Mesodermal cell (in vitro differentiated cells): ENCODE results near the gene SUSD6.

ENCODE experiments used
- H3K27ac ChIP-seq: 2 replicates; pipeline ENCODE4 v1.7.0; 2013; ENCODE audit warnings: mild to moderate bottlenecking, low read depth, low read length, moderate library complexity; ENCODE audit not compliant: severe bottlenecking
- H3K36me3 ChIP-seq: 2 replicates; pipeline ENCODE4 v1.7.1; 2013; ENCODE audit warnings: mild to moderate bottlenecking, low read length, moderate library complexity; ENCODE audit not compliant: control insufficient read depth, insufficient read depth
- H3K4me1 ChIP-seq: one replicate; pipeline ENCODE4 v1.7.1; 2013; ENCODE audit warnings: mild to moderate bottlenecking, low read length; ENCODE audit not compliant: insufficient read depth, control insufficient read depth, poor library complexity, severe bottlenecking
- H3K4me3 ChIP-seq: 2 replicates; pipeline ENCODE4 v1.7.0; 2013; ENCODE audit warnings: low read length, control low read depth, mild to moderate bottlenecking; ENCODE audit not compliant: insufficient read depth, poor library complexity, severe bottlenecking; ENCODE audit errors: extremely low read depth
- H3K9me3 ChIP-seq: 2 replicates; pipeline ENCODE4 v1.7.1; 2013; ENCODE audit warnings: mild to moderate bottlenecking, low read length, moderate library complexity; ENCODE audit not compliant: control insufficient read depth
- WGBS, 2 experiments: methylation state at CpG; one replicate each; pipeline ENCODE4 v1.1.5; 2013; ENCODE audit warnings: missing lambda C conversion rate in 2 of 2; ENCODE audit not compliant: insufficient coverage in 2 of 2; 5-methylcytosine and 5-hydroxymethylcytosine counted together

The SUSD6 gene

GRCh38 chr14:69664865-69665526, 53.6 kb downstream of the SUSD6 start:
- no peak overlapping the region for H3K27ac ChIP-seq
- H3K4me1 ChIP-seq = peaks cover 8% of the 10 kb centered on the region
- H3K36me3 ChIP-seq = peaks cover 13% of the 10 kb centered on the region
- H3K9me3 ChIP-seq = no peaks in the 10 kb centered on the region
- H3K4me3 ChIP-seq = no peak overlapping the region
- WGBS, 2 experiments = 93 to 95% methylated on average over 3 to 5 of the region's 7 CpGs

- Histone ChIP-seq H3K27ac (no peak overlapping the region), H3K4me3 (no peak overlapping the region)
- WGBS, 2 experiments = 100% methylated on average over 1 of the region's 1 CpG; no CpG with 5 or more reads in 1 of the 2 experiments
Measured at GRCh38 chr14:69665631-69666030, 54.2 kb downstream of the SUSD6 start.

DNA sequence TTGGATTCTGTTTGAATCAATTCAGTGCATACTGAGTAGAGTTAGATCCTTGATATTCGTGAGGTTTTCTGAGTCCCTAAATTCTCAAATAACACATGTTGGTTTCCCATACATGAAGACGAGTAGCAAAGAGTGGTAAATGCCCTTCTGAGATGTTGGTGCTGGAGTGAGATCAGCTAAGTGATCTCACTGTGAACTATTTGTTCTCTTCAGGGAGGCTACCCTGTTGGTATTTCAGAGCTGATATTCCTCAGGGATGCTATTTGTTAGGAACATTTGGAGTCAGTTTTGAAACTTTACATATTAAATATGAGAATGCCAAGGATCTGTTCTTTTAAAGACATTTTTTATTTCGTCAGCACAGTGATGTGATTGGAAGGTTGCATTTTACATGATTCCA, 54.7 kb downstream of the SUSD6 start:
- Histone ChIP-seq H3K36me3 (peaks cover 7% of the 10 kb centered on the region), H3K9me3 (no peaks in the 10 kb centered on the region), H3K4me1 (peaks cover 4% of the 10 kb centered on the region), H3K27ac (no peak overlapping the region), H3K4me3 (no peak overlapping the region)
- 33% methylated on average over 1 of the region's 3 CpGs; no CpG with 5 or more reads in 1 of the 2 experiments for WGBS, 2 experiments

More at GRCh38 chr14:69665631-69666030, 54.2 kb downstream of the SUSD6 start:
- Histone ChIP-seq H3K4me1 (peaks cover 8% of the 10 kb centered on the region), H3K36me3 (peaks cover 8% of the 10 kb centered on the region), H3K9me3 (no peaks in the 10 kb centered on the region)

DNA sequence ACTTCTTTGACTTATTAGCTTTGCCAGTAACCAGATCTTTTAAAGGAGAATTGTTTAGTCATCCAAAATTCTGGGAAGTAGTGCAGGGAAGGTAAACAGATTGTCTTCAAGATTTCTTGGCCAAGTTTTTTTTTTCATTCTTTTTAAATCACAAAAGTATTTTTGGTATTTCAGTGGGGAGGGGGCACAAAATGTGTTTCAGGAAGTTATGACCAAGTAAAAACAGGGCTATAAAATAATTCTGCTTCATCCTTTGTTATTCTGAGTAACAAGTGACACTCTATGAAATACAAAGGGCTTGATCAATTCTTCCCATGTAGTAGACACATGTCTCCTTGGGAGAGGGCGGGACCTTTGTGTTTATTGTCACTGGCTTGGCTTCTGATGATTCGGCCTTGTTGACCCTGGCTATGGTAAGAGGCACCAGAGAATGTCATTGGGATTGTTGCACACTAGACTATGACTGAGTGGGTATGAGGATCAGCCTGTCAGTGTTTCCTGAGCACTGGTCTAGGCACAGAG, 55.4 kb downstream of the SUSD6 start:
- H3K27ac ChIP-seq = no peak overlapping the region
- WGBS, 2 experiments = 100% methylated on average over 2 of the region's 2 CpGs; no CpG with 5 or more reads in 1 of the 2 experiments

DNA sequence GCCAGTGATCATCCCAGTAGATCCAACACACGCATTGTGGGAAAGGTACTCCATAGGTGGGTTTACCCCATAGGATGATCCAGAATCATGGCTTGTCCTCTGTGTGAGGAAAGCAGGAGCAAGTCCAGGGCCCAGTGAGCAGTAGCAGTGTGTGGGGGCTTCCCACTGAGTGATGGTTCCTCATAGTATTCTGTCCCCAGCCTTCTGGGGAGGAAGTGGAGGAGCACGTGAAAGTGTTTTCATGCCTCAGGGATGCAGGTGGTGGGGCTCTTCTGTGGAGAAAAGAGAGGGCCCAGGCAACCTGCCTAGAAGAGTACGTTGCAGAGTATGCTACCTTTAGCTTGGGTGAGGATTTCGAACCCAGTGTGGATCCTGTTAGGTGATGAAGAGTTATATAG, 56.5 kb downstream of the SUSD6 start:
- peaks cover 2% of the 10 kb centered on the region for H3K36me3 ChIP-seq
- no peaks in the 10 kb centered on the region for H3K4me1 ChIP-seq
- H3K27ac ChIP-seq = no peak overlapping the region
- 88 to 93% methylated on average over 3 to 4 of the region's 4 CpGs for WGBS, 2 experiments
- H3K9me3 ChIP-seq = no peaks in the 10 kb centered on the region
- H3K4me3 ChIP-seq = no peak overlapping the region

More for the DNA sequence above, 55.4 kb downstream of the SUSD6 start:
- Histone ChIP-seq H3K4me3 (no peak overlapping the region), H3K9me3 (no peaks in the 10 kb centered on the region), H3K4me1 (no peaks in the 10 kb centered on the region), H3K36me3 (peaks cover 2% of the 10 kb centered on the region)

- peaks cover 2% of the 10 kb centered on the region for H3K36me3 ChIP-seq
- 91 to 100% methylated on average over 1 to 2 of the region's 2 CpGs for WGBS, 2 experiments
- H3K4me1 ChIP-seq = no peaks in the 10 kb centered on the region
- H3K9me3 ChIP-seq = no peaks in the 10 kb centered on the region
- H3K4me3 ChIP-seq = no peak overlapping the region
- no peak overlapping the region for H3K27ac ChIP-seq
Measured at GRCh38 chr14:69669375-69669774, 58.0 kb downstream of the SUSD6 start.

DNA sequence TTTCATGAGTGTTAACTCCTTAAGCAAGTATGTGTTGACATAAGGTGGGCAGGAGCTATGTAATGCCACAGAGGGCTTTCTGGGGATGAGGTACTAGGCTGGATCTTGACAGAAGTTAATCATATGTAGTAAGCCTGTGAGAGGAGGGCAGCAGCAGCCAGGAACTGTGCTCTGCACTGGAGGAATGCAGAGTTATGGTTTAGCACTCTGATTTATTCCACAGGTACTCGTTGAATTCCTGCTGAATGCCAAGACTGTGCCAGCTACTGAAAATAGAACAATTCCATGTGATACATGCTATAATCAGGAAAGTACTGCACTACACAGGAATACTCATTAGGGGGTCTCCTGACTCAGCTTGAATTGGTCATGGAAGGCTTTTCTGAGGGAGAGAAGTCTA, 58.7 kb downstream of the SUSD6 start:
- Histone ChIP-seq H3K36me3 (peaks cover 2% of the 10 kb centered on the region), H3K4me3 (no peak overlapping the region), H3K27ac (no peak overlapping the region), H3K4me1 (no peaks in the 10 kb centered on the region), H3K9me3 (no peaks in the 10 kb centered on the region)
- 100% methylated on average over 1 of the region's 1 CpG; no CpG with 5 or more reads in 1 of the 2 experiments for WGBS, 2 experiments

DNA sequence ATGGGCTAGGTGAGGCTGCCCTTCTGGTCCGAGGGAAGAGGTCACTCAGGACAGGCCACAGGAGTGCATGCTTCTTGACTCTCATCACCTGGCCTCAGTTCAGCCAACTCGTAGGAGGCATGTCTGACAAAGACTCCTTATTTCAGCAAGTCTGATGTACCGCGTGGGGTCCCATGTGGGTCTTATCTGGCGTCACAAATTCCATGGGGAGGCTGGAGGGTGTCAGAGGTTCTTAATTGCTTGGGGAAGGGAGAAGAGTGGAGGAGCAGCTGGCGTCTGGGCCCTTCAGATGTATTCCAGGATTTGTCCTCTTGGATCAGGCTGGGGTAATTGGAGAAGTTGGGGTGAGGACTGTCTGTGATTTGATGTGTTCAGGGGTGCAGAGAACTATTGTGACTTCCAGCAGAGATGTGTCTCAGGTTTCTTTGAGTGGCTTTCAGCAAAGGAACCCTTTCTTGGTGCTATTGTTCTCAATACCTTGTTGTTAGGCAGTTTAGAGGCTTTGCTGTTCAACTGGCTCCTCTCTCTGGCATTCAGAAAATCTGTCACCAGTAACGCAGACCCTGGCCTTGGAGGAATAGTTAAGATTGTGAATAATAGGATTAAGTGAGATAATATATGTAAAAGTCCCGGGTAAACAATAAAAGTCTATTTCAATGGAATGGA, 60.1 kb downstream of the SUSD6 start:
- Histone ChIP-seq H3K36me3 (peaks cover 2% of the 10 kb centered on the region), H3K4me3 (no peak overlapping the region), H3K4me1 (no peaks in the 10 kb centered on the region), H3K27ac (no peak overlapping the region), H3K9me3 (no peaks in the 10 kb centered on the region)
- 80 to 83% methylated on average over 5 to 7 of the region's 8 CpGs for WGBS, 2 experiments

DNA sequence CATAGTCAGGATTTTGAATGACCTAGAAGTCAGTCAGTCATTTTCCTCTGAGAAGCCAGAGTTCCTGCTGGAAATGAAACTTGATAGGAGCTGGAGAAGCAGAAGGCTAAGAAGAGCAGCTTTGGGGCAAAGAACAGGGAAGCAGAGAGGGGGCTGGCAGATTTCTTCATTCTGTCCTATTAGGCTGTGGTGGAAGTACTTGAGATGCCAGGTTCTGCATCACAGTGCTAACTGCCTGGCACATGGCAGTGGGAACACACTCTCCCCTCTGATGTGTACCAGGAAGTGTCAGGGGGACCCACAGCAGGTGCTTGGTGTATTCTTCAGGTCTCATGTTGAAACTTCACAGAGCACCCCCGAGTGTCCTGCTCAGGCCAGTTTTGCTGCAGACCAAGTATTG, 61.0 kb downstream of the SUSD6 start:
- Histone ChIP-seq H3K36me3 (peaks cover 2% of the 10 kb centered on the region), H3K4me3 (no peak overlapping the region), H3K27ac (no peak overlapping the region), H3K9me3 (no peaks in the 10 kb centered on the region), H3K4me1 (no peaks in the 10 kb centered on the region)
- WGBS, 2 experiments = 85 to 86% methylated on average over 1 of the region's 1 CpG

DNA sequence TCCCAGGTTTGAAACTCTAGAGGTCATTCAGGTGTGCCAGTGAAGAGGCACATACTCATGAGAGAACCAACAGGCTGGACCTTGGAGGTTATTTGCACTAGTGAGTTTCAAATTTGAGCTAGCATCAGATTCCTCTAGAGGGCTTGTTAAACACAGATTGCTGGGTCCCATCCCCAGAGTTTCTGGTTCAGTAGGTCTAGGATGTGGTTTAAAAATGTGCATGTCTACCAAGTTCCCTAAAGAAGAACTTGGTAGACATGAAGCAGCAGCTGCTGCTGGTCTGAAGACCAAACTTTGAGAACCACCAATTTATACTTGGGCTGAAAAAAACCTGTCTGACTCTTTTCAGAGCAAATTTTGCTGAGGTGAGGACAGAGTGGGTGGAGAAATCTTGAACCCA, 61.7 kb downstream of the SUSD6 start:
- H3K9me3 ChIP-seq = no peaks in the 10 kb centered on the region
- no peaks in the 10 kb centered on the region for H3K36me3 ChIP-seq
- no peak overlapping the region for H3K27ac ChIP-seq
- H3K4me1 ChIP-seq = no peaks in the 10 kb centered on the region
- H3K4me3 ChIP-seq = no peak overlapping the region
